ENCODE data around the gene TMEM140. TPM values are rescaled to one million over a fixed set of nuclear protein-coding genes. Genes with fewer than 3 reads are reported as not detected.

TMEM140 gene
- total RNA-seq, 1 experiment from 2014 or later: 4.1 TPM

GRCh38 chr7:135215698-135216097 lies 67.8 kb downstream of the TMEM140 start:
- DNase-seq (ENCODE audit: low spot score): no peak

Small RNA genes within 50 kb of the gene (small RNA-seq; reads per million reads assigned to genes)
- gene MIR6509: not detected

Other genes with a start within 250 kb of the TMEM140 start
- 0.18 and 0.31 TPM in 2 replicates for gene AGBL3, start 161.6 kb upstream of the TMEM140 start, total RNA-seq (2014; rRNA removed; shearing (Covaris generic))
- gene CYREN, start 22.6 kb downstream of the TMEM140 start, total RNA-seq (2014; rRNA removed; shearing (Covaris generic)): 70.3 and 78.5 TPM in 2 replicates
- gene WDR91, start 63.5 kb downstream of the TMEM140 start, total RNA-seq (2014; rRNA removed; shearing (Covaris generic)): 8.9 and 10.8 TPM in 2 replicates
- gene STRA8, start 85.8 kb downstream of the TMEM140 start, total RNA-seq (2014; rRNA removed; shearing (Covaris generic)): not detected in 2 replicates

Measured in HT-29 (cell line).